Choroid plexus epithelial cell (primary cell): ENCODE data around the gene ACAD11.
"Not testable (repeated sequence)": the region's sequence is repeated elsewhere in the genome, so short reads cannot be mapped to it uniquely, and the experiment has no call there.

Experiments used
- DNase-seq: peaks from one replicate; pipeline ENCODE4 v3.0.0-alpha.2; 2010; ENCODE audit warnings: low read depth
- H3K4me3 ChIP-seq: 2 replicates; pipeline ENCODE4 v1.5.1; 2011; ENCODE audit warnings: low read depth, mild to moderate bottlenecking, control low read depth, low read length, moderate library complexity
- CTCF ChIP-seq: conservative IDR thresholded peaks from 2 replicates; pipeline ENCODE4 v1.5.1; 2011; ENCODE audit warnings: low read depth, mild to moderate bottlenecking, control low read depth, inconsistent platforms, low read length, moderate library complexity

ACAD11 gene

DNA sequence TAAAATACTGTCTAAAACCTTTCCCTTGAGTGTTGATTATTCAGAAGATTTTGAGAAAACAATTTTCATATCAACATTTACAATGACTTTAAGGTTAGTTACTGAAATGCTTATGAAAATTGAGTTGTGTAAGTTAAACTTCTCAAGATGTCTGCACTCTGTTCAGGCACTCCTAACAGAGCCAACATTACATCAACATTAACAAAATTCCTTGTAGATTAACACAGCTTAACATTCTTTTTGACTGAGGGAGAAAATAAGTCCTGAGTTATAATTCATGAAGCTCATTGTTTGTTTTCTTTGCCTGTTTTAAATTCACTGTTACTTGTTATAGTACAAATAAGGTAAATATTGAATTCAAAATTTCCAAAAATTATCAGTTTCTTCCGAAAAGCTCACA, 53.5 kb downstream of the ACAD11 start:
- TF ChIP-seq CTCF: no peak
- peak; percentile 76 for DNase-seq
- no peak overlapping the region for H3K4me3 ChIP-seq

GRCh38 chr3:132605374-132605792, 54.2 kb downstream of the ACAD11 start:
- DNase-seq: peak; percentile 50
- no peak for TF ChIP-seq CTCF
- no peak overlapping the region for H3K4me3 ChIP-seq

DNA sequence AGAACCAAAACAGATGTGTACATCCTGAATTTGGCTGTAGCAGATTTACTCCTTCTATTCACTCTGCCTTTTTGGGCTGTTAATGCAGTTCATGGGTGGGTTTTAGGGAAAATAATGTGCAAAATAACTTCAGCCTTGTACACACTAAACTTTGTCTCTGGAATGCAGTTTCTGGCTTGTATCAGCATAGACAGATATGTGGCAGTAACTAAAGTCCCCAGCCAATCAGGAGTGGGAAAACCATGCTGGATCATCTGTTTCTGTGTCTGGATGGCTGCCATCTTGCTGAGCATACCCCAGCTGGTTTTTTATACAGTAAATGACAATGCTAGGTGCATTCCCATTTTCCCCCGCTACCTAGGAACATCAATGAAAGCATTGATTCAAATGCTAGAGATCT, 59.0 kb downstream of the ACAD11 start:
- H3K4me3 ChIP-seq, DNase-seq: not testable (repeated sequence)

- no peak overlapping the region for H3K4me3 ChIP-seq
- TF ChIP-seq CTCF: no peak
- no peak for DNase-seq
These were observed 61.4 kb downstream of the ACAD11 start for GRCh38 chr3:132598181-132598580.

DNA sequence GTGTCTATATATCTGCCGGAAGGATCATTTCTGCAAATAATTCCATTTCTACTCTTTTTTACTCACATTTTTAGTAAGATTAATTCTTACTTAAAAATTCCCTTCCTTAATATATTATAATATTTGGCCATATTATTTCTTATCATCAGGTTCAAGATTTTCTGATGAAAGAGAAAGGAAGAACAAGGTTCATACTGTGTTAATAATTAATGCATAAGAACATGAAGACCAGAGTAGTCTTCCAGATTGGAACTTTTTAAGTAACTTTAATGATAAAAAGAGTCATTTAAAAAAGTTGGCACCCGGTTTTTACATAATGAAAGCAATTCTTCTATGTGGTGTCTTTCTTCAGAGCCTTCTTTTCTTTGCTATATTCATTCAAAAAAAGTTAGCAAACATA, 61.9 kb downstream of the ACAD11 start:
- no peak for DNase-seq
- no peak for TF ChIP-seq CTCF
- H3K4me3 ChIP-seq: no peak overlapping the region

DNA sequence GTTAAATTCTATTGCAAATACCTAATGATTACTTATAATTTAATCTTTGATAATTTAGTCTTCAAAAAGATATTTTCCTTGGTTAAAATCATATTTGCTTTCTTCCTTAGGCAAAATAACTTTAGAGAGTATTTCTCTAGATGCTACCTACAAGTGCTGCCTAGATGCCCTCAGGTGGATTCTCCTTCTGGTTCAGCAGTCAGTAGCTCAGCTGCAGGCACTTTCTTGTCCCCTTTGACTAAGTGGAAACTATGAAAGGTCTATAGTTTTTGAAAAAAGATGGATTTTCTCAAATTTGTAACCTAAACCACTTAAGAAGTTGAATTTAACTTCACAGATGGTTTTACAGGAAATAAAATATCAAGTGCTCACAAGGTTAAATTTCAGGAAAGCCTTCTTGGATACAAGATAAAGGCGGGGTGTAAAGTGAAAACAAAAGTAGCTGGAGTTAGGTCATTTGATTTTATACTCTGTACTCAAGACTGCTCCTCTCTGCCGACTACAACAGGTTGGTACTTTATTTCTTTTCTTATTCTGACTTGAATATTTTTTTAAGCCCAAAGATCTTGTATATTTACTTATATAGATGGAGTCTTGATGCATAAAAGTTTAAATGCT, 62.7 kb downstream of the ACAD11 start, which contains the start of gene ACKR4:
Gene ACKR4, plus strand, starts transcription at position 455 of the 618 bp plus-strand sequence. CDS start 3,128 bp downstream, outside the sequence.
- peak; percentile 29 for DNase-seq
- peak within 1 kb of the TSS; percentile 3 for H3K4me3 ChIP-seq
- TF ChIP-seq CTCF: no peak

- no peak overlapping the region for H3K4me3 ChIP-seq
- no peak for TF ChIP-seq CTCF
- DNase-seq: no peak
These were observed 63.3 kb downstream of the ACAD11 start for GRCh38 chr3:132596326-132596725.
